Spleen (tissue), 11 donors: ENCODE data around the gene C12orf54. TPM values are rescaled to one million over a fixed set of nuclear protein-coding genes. Genes with fewer than 3 reads are reported as not detected.
"Not testable (repeated sequence)": the region's sequence is repeated elsewhere in the genome, so short reads cannot be mapped to it uniquely, and the experiment has no call there.

Experiments used
- DNase-seq: peaks from one replicate; pipeline ENCODE4 v3.0.0-alpha.2; 2020
- H3K27ac ChIP-seq, 8 donors: fragments of 200-600 bp; sonication (generic) in 7 of 8; 1 replicate in 4 of 8; 2 replicates in 4 of 8; pipeline versions ENCODE4 v1.5.0 to v1.8.0; 2016 to 2021; ENCODE audit warnings: inconsistent platforms in 4 of 8, mild to moderate bottlenecking in 4 of 8, moderate library complexity in 1 of 8
- H3K27me3 ChIP-seq, 7 donors: fragments of 200-600 bp; sonication (generic) in 6 of 7; replicated peaks in 1 of 7; 1 replicate in 4 of 7; 2 replicates in 3 of 7; pipeline versions ENCODE4 v1.5.0 to v1.8.0; 2016 to 2021; ENCODE audit warnings: inconsistent platforms in 3 of 7, mild to moderate bottlenecking in 1 of 7
- H3K36me3 ChIP-seq, 6 donors: fragments of 200-600 bp; sonication (generic) in 5 of 6; 1 replicate in 4 of 6; 2 replicates in 2 of 6; pipeline versions ENCODE4 v1.5.0 to v1.8.0; 2016 to 2021; ENCODE audit warnings: inconsistent platforms in 2 of 6
- H3K4me1 ChIP-seq, 6 donors: fragments of 200-600 bp; sonication (generic) in 5 of 6; 1 replicate in 3 of 6; 2 replicates in 3 of 6; pipeline versions ENCODE4 v1.5.0 to v1.8.0; 2016 to 2021; ENCODE audit warnings: inconsistent platforms in 3 of 6
- H3K4me3 ChIP-seq, 8 donors: fragments of 200-600 bp; sonication (generic) in 7 of 8; 1 replicate in 4 of 8; 2 replicates in 4 of 8; pipeline versions ENCODE4 v1.5.0 to v1.8.0; 2016 to 2021; ENCODE audit warnings: inconsistent platforms in 4 of 8, mild to moderate bottlenecking in 4 of 8, moderate library complexity in 2 of 8
- H3K9me3 ChIP-seq, 8 donors: fragments of 200-600 bp; sonication (generic) in 7 of 8; 1 replicate in 4 of 8; 2 replicates in 4 of 8; pipeline versions ENCODE4 v1.5.0 to v1.8.0; 2016 to 2021; ENCODE audit warnings: inconsistent platforms in 4 of 8
- POLR2A ChIP-seq, 3 donors: fragments of 450-650 bp; IDR thresholded peaks; one replicate each; pipeline ENCODE4 v1.5.1; 2017; ENCODE audit warnings: antibody characterized with exemption in 3 of 3, mild to moderate bottlenecking in 1 of 3
- POLR2AphosphoS5 ChIP-seq, 3 donors: sonication (generic); formaldehyde crosslinking; IDR thresholded peaks; one replicate each; pipeline ENCODE4 v1.5.1; 2017; ENCODE audit warnings: antibody characterized with exemption in 3 of 3
- WGBS, 5 donors: extraction: QIAGEN DNeasy Blood & Tissue Kit in 3 of 5; methylation state at CpG; one replicate each; pipeline versions ENCODE4 v1.1.5 to v1.1.7; 2013 to 2018; 5-methylcytosine and 5-hydroxymethylcytosine counted together
- intact Hi-C: fragments of 100-400 bp; cut with DNase I; formaldehyde crosslinking; loops from one replicate; pipeline ENCODE4 v1.15.0; 2023; ENCODE audit warnings: low total_unique reads
- polyA plus RNA-seq, 3 donors: library from polyadenylated mRNA; stranded (reverse); fragments of 200-250 nt; gene quantifications; one replicate each; pipeline ENCODE4 v1.2.1, GENCODE V29; 2013
- total RNA-seq, 7 donors: library from RNA; depleted of rRNA in 3 of 7; stranded (reverse); fragments of >200 nt in 3 of 7; fragmentation: NEBNext Ultra II Directional in 4 of 7; extraction: Animal tissue kit (Norgen Biotek cat#: 25700) in 4 of 7; gene quantifications; one replicate each; pipeline versions ENCODE4 v1.1.0 to v1.2.1, GENCODE V29; 2016 to 2021
- TF ChIP-seq, protein P1 (sequence below), 11 experiments: fragments of 200-600 bp in 7 of 11; fragments of 450-650 bp in 4 of 11; sonication (generic) in 4 of 11; IDR thresholded peaks in 8 of 11; conservative IDR thresholded peaks in 3 of 11; 1 replicate in 7 of 11; 2 replicates in 4 of 11; pipeline versions ENCODE4 v1.4.0 to v1.8.0; 2016 to 2021; ENCODE audit warnings: antibody characterized with exemption in 11 of 11, inconsistent platforms in 4 of 11, mild to moderate bottlenecking in 1 of 11
- donor health status: healthy with polysubstance abuse.
- donor health status: DM: no; HTN: no; CAD: no; lungs with moderate emphysema.
- donor health status: DM: no; HTN: no; CAD: no.
- donor health status: Bipolar disorder and iron deficiency.
- donor health status: healthy.
- donor health status: DM: no; HTN: no; CAD: no.
- donor health status: DM: yes; HTN: yes; CAD: no.

The C12orf54 gene
- total and polyA plus RNA-seq, 10 donors: 0.38 to 0.61 TPM; not detected in 8

DNA sequence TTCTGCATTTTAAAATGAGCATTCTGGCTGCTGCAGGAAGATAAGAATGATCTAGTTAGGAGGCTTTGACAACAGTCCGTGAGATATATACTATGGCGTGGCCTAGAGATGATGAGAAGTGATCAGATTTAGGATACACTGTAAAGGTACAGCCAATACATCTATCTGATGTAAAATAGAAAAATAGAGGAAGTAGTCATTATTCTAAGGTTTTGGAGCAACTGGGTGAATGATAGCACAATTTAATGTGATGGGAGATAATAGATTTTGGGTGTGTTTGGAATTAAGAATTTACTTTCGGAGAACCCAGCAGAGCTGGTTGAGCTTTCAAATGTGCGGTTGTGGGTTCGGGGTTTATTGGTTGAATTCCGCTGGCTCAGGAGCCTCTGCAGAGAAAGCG lies 10.0 kb upstream of the C12orf54 start, which contains the start of gene ANP32D:
ANP32D (plus strand) TSS at position 301 of the 400 bp plus-strand sequence. CDS start 106 bp downstream, outside the sequence.
- DNase-seq: no peak
- Histone ChIP-seq H3K27me3 (peaks cover 0 to 4% (median 0%) of the 10 kb centered on the region in 7 donors), H3K4me1 (no peaks in the 10 kb centered on the region), H3K27ac (no peak within 1 kb of the TSS), H3K9me3 (peaks cover 0 to 52% (median 43%) of the 10 kb centered on the region in 8 donors), H3K36me3 (no peaks in the 10 kb centered on the region), H3K4me3 (no peak within 1 kb of the TSS)
- TF ChIP-seq POLR2A (IDR thresholded peaks at IDR 0.05): no peak
- TF ChIP-seq, protein P1, sequence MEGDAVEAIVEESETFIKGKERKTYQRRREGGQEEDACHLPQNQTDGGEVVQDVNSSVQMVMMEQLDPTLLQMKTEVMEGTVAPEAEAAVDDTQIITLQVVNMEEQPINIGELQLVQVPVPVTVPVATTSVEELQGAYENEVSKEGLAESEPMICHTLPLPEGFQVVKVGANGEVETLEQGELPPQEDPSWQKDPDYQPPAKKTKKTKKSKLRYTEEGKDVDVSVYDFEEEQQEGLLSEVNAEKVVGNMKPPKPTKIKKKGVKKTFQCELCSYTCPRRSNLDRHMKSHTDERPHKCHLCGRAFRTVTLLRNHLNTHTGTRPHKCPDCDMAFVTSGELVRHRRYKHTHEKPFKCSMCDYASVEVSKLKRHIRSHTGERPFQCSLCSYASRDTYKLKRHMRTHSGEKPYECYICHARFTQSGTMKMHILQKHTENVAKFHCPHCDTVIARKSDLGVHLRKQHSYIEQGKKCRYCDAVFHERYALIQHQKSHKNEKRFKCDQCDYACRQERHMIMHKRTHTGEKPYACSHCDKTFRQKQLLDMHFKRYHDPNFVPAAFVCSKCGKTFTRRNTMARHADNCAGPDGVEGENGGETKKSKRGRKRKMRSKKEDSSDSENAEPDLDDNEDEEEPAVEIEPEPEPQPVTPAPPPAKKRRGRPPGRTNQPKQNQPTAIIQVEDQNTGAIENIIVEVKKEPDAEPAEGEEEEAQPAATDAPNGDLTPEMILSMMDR (IDR thresholded peaks at IDR 0.05 in 8 of 11, conservative IDR thresholded peaks at IDR 0.05 in 3 of 11): no peak
- no peak for TF ChIP-seq POLR2AphosphoS5 (IDR thresholded peaks at IDR 0.05)
- intact Hi-C loops: no loop called here
- WGBS, 5 donors: 90 to 98% (median 94%) methylated on average over 7 of the region's 7 CpGs

DNA sequence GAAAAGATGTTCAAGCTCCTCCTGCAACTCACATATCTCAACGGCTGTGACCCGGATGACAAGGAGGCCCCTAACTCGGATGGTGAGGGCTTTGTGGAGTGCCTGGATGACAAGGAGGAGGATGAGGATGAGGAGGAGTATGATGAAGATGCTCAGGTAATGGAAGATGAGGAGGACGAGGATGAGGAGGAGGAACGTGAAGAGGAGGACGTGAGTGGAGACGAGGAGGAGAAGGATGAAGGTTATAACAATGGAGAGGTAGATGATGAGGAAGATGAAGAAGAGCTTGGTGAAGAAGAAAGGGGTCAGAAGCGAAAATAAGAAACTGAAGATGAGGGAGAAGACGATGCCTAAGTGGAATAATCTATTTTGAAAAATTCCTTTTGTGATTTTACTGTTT lies 9.2 kb upstream of the C12orf54 start:
- WGBS, 5 donors: 70 to 84% (median 78%) methylated on average over 9 of the region's 9 CpGs

DNA sequence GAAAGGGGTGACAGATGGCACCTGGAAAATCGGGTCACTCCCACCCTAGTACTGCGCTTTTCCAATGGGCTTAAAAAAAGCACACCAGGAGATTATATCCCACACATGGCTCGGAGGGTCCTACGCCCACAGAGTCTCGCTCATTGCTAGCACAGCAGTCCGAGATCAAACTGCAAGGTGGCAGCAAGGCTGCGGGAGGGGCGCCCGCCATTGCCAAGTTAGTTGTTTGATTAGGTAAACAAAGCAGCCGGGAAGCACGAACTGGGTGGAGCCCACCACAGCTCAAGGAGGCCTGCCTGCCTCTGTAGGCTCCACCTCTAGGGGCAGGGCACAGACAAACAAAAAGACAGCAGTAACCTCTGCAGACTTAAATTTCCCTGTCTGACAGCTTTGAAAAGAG lies 7.8 kb upstream of the C12orf54 start:
- H3K36me3 ChIP-seq, H3K4me3 ChIP-seq, H3K27ac ChIP-seq, H3K27me3 ChIP-seq, DNase-seq, H3K4me1 ChIP-seq, intact Hi-C loops: not testable (repeated sequence)
- peaks cover 0 to 29% (median 22%) of the 10 kb centered on the region in 8 donors for H3K9me3 ChIP-seq
- WGBS, 5 donors: 78 to 95% (median 88%) methylated on average over 10 to 11 of the region's 11 CpGs

More for the DNA sequence above, 9.2 kb upstream of the C12orf54 start:
- H3K27ac ChIP-seq: no peak overlapping the region
- no peaks in the 10 kb centered on the region for H3K4me1 ChIP-seq
- no peaks in the 10 kb centered on the region for H3K36me3 ChIP-seq
- no peak overlapping the region for H3K4me3 ChIP-seq
- TF ChIP-seq, protein P1 (IDR thresholded peaks at IDR 0.05 in 8 of 11, conservative IDR thresholded peaks at IDR 0.05 in 3 of 11): no peak
- TF ChIP-seq POLR2AphosphoS5 (IDR thresholded peaks at IDR 0.05) (no peak), POLR2A (IDR thresholded peaks at IDR 0.05) (no peak)
- peaks cover 0 to 44% (median 36%) of the 10 kb centered on the region in 8 donors for H3K9me3 ChIP-seq
- intact Hi-C loops: no loop called here
- no peak for DNase-seq
- peaks cover 0 to 4% (median 0%) of the 10 kb centered on the region in 7 donors for H3K27me3 ChIP-seq

DNA sequence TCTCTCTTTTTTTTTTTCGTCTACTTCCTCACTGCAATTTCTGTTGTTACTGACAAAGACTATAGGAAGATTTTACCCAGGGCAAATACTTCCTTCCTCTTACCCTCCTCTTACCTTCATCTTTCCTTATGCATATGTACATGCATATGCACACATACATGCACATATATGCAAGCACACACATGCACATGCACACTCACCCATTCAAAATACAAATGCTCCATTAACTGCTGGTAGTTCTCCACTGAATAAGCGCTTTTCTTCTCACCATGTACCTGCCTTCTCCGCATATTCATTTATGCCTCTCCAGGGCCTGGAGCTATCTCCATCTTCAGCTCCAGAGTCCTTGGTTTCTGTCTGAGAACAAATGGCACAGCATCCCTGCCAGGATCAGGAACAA lies 632 bp downstream of the C12orf54 start:
- no peak overlapping the region for H3K4me3 ChIP-seq
- TF ChIP-seq, protein P1 (IDR thresholded peaks at IDR 0.05 in 8 of 11, conservative IDR thresholded peaks at IDR 0.05 in 3 of 11): no peak
- TF ChIP-seq POLR2AphosphoS5 (IDR thresholded peaks at IDR 0.05): no peak
- no peak for TF ChIP-seq POLR2A (IDR thresholded peaks at IDR 0.05)
- no peaks in the 10 kb centered on the region for H3K4me1 ChIP-seq
- H3K9me3 ChIP-seq: peaks cover 0 to 4% (median 0%) of the 10 kb centered on the region in 8 donors
- H3K27me3 ChIP-seq: no peaks in the 10 kb centered on the region
- intact Hi-C loops: no loop called here
- WGBS, 5 donors: 68 to 85% (median 77%) methylated on average over 3 of the region's 3 CpGs
- H3K36me3 ChIP-seq: no peaks in the 10 kb centered on the region
- no peak overlapping the region for H3K27ac ChIP-seq
- DNase-seq: no peak

DNA sequence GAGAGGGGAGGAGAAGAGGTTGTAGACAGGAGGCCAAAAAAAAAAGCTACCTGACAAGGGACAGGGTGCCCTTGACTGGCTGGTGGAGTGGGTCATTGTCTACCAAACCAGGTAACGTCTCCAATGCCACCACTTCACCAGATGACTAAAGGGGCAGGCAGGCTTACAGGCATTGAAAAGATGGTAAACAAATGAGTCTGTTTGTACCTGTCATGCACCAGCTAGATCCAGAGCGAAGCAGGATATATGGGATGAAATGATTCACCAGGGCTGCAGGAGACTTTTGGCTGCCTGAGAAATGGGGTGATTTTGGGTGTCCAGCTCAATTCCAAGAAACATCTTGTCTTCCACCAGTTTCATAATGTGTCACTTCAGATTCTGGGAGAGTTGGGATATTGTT lies 4.0 kb downstream of the C12orf54 start:
- DNase-seq: no peak
- H3K9me3 ChIP-seq: no peaks in the 10 kb centered on the region
- peaks cover 0 to 6% (median 0%) of the 10 kb centered on the region in 7 donors for H3K27me3 ChIP-seq
- H3K27ac ChIP-seq: no peak overlapping the region
- WGBS, 5 donors: 68 to 91% (median 85%) methylated on average over 2 of the region's 2 CpGs
- intact Hi-C loops: no loop called here
- no peaks in the 10 kb centered on the region for H3K4me1 ChIP-seq
- no peak overlapping the region for H3K4me3 ChIP-seq
- TF ChIP-seq, protein P1 (IDR thresholded peaks at IDR 0.05 in 8 of 11, conservative IDR thresholded peaks at IDR 0.05 in 3 of 11): no peak
- no peak for TF ChIP-seq POLR2AphosphoS5 (IDR thresholded peaks at IDR 0.05)
- TF ChIP-seq POLR2A (IDR thresholded peaks at IDR 0.05): no peak
- H3K36me3 ChIP-seq: no peaks in the 10 kb centered on the region
